GM12872 (cell line): ENCODE results near the gene USP46.

Experiments used
- TF ChIP-seq, protein P1 (sequence below): IDR thresholded peaks from 3 replicates; pipeline ENCODE4 v1.5.1; 2011; ENCODE audit warnings: low read depth, mild to moderate bottlenecking, low read length, moderate library complexity; ENCODE audit not compliant: insufficient read depth

USP46 gene

DNA sequence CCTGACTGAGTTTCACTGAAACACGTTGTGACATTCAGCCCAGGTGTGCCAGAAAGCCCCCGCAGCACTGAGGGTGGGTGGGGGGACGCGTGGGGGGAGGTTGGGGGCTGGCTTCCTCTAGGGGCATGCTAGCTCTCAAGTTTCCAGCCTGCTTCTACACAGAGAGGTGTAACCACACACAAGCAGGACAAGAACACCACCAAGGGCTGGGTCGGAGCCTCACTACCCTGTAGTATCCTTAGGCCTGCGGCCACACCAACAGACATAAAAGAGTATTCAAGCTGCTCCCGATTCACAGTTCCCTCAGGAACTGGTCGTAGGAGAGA is 1.8 kb downstream of the USP46 start:
- TF ChIP-seq, protein P1, sequence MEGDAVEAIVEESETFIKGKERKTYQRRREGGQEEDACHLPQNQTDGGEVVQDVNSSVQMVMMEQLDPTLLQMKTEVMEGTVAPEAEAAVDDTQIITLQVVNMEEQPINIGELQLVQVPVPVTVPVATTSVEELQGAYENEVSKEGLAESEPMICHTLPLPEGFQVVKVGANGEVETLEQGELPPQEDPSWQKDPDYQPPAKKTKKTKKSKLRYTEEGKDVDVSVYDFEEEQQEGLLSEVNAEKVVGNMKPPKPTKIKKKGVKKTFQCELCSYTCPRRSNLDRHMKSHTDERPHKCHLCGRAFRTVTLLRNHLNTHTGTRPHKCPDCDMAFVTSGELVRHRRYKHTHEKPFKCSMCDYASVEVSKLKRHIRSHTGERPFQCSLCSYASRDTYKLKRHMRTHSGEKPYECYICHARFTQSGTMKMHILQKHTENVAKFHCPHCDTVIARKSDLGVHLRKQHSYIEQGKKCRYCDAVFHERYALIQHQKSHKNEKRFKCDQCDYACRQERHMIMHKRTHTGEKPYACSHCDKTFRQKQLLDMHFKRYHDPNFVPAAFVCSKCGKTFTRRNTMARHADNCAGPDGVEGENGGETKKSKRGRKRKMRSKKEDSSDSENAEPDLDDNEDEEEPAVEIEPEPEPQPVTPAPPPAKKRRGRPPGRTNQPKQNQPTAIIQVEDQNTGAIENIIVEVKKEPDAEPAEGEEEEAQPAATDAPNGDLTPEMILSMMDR: no peak

DNA sequence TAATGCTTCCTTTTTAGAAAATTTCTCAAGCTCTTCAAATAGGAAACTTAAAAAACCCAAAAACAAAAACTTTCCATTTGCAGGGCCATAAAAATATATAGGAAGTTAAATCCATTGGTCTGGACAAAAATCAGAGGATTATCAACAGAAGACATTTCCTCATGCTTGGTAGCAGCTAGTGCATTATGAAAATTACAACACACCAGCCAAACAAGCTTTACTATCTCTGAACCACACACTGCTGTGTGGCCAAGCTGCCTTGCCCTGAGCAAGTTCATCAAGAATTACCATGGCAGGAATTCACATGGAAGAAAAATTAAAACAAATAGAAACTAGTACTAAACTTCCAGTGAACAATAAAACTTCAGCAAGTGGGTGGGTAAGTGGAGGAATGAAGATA is 3.6 kb downstream of the USP46 start:
- TF ChIP-seq, protein P1: no peak

DNA sequence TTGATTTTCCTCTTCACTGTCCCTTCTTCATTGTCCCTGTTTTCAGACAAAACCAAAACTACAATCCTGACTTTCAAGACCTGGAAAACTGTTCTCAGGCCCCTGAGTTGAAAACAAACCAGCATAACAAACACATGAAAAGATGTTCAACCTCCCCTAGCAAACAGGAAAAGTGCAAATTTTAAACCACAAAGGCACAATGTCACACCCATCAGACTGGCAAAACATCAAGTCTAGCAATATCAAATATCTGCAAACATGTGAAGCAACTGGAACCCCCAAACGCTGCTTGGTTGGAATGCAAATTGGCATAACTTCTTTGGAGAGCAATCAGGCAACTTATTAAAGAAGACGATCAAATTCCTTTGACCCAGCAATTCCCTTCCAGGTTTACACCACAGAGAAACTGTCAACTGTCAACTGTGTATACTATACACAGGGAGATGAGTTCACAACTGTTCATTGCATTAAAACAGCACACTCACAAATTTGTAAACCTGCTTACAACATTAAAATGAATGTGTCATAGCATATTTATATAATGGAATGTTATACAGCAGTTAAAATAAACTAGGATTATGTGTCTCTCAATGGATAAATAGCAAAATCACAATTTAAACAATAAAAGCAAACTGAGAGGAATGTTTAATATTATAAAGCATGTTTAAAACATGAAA is 7.0 kb downstream of the USP46 start:
- TF ChIP-seq, protein P1: no peak

DNA sequence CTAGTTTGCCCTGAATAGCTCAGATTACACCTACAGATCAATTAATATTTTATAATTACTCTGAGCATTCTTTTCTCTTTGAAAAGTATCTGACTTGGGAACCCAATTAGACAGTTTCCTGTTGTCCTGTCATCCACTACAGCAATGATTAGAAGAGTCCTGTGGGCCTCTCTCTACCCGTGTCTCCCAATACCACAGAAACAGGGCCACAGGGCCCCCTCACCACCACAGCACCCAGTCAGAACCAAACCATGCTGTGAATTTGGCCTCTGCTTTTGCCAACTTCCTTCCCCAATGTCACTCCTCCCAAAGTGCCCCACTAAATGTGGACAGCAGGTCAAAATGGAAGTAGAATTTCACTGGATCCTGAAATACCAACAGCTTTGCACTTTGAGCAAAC is 10.3 kb downstream of the USP46 start:
- TF ChIP-seq, protein P1: no peak

DNA sequence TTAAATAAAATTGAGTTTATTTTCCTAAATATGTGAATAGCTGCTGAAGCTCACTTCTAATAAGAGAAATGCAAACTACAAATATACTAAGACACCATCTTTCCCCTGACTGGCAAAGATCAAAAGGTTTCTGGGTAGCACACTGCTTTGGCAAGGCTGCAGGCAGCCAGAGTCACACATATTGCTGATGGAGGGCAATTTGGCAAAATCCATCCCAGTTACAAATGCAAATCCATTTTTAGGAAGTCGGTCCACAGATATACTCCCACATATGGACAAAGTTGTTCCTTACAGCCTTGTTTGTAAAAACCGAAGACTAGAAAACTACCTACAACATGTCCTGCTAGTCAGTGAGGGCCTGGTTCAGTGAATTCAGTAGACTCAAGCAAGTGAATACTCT is 12.4 kb downstream of the USP46 start:
- TF ChIP-seq, protein P1: no peak

DNA sequence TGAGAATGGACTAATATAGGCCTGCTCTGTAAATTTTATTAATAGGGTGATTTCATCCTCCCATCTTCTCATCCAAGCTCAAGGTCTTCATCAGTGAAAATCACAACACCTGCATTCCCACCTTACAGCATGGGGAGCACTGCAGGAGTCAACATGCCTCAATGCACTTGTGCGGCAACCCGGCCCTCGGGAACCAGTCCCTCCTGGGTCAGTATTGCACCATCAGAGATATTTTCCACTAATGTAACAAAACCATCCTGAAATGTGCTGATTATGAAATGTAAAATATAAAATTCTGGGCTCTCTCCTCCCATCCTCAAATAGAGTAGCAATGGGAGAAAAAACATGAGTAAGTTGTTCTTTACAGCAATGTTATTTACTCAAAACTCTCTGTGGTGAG is 13.0 kb downstream of the USP46 start:
- TF ChIP-seq, protein P1: no peak

DNA sequence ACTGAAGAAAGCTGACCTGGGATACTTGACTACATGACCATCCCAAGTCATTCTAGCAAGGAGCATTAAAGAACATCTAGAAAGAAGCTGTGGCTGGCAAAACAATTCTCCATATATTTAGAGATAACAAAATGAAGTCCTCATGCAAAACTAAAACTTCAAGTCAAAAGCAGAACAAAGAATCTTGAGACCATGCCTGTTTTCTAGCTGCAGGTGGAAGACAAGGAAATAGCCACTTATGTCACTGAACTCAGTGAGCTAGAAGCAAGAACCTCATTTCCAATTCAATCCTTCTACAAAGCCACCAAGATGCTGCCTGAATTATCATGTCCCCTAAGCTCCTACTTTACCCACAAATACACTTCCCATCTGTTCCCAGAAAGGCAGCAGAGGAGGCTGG is 13.8 kb downstream of the USP46 start:
- TF ChIP-seq, protein P1: no peak

DNA sequence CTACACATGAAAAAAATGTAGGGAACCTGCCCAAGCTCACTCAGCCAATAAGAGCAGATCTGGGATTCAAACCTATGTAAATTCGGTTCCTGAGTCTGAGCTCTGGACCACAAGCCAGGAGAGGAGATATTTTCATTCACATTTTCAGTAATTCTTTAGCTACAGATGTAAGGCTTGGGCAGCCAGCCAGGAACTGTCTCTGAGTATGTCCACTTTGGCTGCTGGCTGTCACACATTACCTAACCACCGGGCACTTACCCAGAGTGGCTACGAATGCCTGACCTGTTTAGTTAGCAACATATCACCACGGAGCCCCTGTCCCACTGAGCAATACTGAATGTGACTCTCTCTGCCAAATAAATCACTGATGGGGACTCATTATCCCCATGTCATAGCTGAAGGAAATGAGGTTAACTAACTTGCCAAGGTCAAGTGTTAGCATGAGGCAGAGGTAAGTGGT is 15.3 kb downstream of the USP46 start:
- TF ChIP-seq, protein P1: no peak
